Common myeloid progenitor, CD34-positive (primary cell): ENCODE data around the gene DOCK8.

ENCODE experiments used
- CTCF ChIA-PET: fragments of 350-600 bp; sonication (Branson Sonifier 250); formaldehyde crosslinking; loops from one replicate; lab custom pipeline; 2021; ENCODE audit warnings: antibody characterized with exemption; lab: Charles Lee
- POLR2A ChIA-PET: fragments of 350-600 bp; sonication (Branson Sonifier 250); formaldehyde crosslinking; loops from one replicate; lab custom pipeline; 2021; ENCODE audit warnings: antibody characterized with exemption; lab: Charles Lee
- DNase-seq, 3 donors: peaks; one replicate each; pipeline versions ENCODE4 v3.0.0 to v3.0.0-alpha.2; 2013
- H3K27ac ChIP-seq, 2 experiments: 1 replicate in 1 of 2; 2 replicates in 1 of 2; pipeline ENCODE4 v1.7.0; 2013; ENCODE audit warnings: inconsistent platforms in 2 of 2, low read length in 2 of 2, mild to moderate bottlenecking in 2 of 2, low read depth in 1 of 2, moderate library complexity in 1 of 2; ENCODE audit not compliant: severe bottlenecking in 2 of 2, insufficient read depth in 1 of 2, poor library complexity in 1 of 2
- H3K27me3 ChIP-seq, 5 experiments: replicated peaks in 2 of 5; 1 replicate in 3 of 5; 2 replicates in 2 of 5; pipeline versions ENCODE4 v1.6.1 to v1.7.0; 2013; ENCODE audit warnings: low read length in 4 of 5, mild to moderate bottlenecking in 2 of 5, moderate library complexity in 2 of 5, inconsistent platforms in 1 of 5; ENCODE audit not compliant: insufficient read depth in 5 of 5, control insufficient read depth in 4 of 5
- H3K36me3 ChIP-seq, 4 experiments: 1 replicate in 2 of 4; 2 replicates in 2 of 4; pipeline versions ENCODE4 v1.6.1 to v1.7.0; 2013; ENCODE audit warnings: low read length in 3 of 4, control low read depth in 1 of 4, mild to moderate bottlenecking in 1 of 4; ENCODE audit not compliant: control insufficient read depth in 4 of 4, insufficient read depth in 4 of 4
- H3K4me1 ChIP-seq, 4 experiments: 1 replicate in 3 of 4; 2 replicates in 1 of 4; pipeline versions ENCODE4 v1.6.1 to v1.7.1; 2013; ENCODE audit warnings: low read length in 3 of 4, mild to moderate bottlenecking in 3 of 4, control low read depth in 1 of 4, inconsistent platforms in 1 of 4, moderate library complexity in 1 of 4; ENCODE audit not compliant: control insufficient read depth in 4 of 4, insufficient read depth in 4 of 4; ENCODE audit errors: control extremely low read depth in 1 of 4
- H3K4me3 ChIP-seq, 7 experiments: 1 replicate in 4 of 7; 2 replicates in 3 of 7; pipeline versions ENCODE4 v1.5.1 to v1.7.0; 2013; ENCODE audit warnings: mild to moderate bottlenecking in 7 of 7, low read length in 6 of 7, moderate library complexity in 6 of 7, inconsistent platforms in 2 of 7, low read depth in 2 of 7, control low read depth in 1 of 7; ENCODE audit not compliant: insufficient read depth in 4 of 7, control insufficient read depth in 1 of 7; ENCODE audit errors: extremely low read depth in 1 of 7
- H3K9me3 ChIP-seq, 5 experiments: 1 replicate in 4 of 5; 2 replicates in 1 of 5; pipeline versions ENCODE4 v1.6.1 to v1.7.1; 2013; ENCODE audit warnings: low read length in 4 of 5, mild to moderate bottlenecking in 2 of 5, inconsistent platforms in 1 of 5, low read depth in 1 of 5, moderate library complexity in 1 of 5; ENCODE audit not compliant: control insufficient read depth in 4 of 5, insufficient read depth in 2 of 5; ENCODE audit errors: control extremely low read depth in 1 of 5
- WGBS: methylation state at CpG from one replicate; pipeline ENCODE4 v1.1.5; 2013; ENCODE audit not compliant: insufficient coverage; 5-methylcytosine and 5-hydroxymethylcytosine counted together

Gene DOCK8

DNA sequence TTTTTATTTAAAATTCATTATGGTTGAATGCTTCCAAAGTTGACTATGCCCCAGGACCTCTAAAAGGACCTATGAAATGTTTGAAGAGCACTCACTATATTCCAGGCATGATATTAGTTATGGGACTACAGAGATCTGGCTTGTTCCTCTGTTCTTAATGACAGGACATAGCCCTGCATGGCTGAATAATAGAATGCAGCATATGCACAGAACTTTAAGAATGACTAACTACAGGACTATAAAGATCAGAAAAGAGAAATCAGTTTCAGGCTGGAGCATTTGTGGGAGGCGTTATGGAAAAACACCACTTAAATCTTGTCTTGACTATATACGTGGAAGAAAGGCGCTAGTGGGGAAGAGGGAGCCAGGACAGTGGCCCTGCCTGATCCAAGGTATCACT is 239.2 kb downstream of the DOCK8 start:
- peaks cover 34 to 83% (median 67%) of the 10 kb centered on the region in 4 experiments for H3K36me3 ChIP-seq
- CTCF ChIA-PET: no interaction called here
- no peak overlapping the region for H3K4me3 ChIP-seq

DNA sequence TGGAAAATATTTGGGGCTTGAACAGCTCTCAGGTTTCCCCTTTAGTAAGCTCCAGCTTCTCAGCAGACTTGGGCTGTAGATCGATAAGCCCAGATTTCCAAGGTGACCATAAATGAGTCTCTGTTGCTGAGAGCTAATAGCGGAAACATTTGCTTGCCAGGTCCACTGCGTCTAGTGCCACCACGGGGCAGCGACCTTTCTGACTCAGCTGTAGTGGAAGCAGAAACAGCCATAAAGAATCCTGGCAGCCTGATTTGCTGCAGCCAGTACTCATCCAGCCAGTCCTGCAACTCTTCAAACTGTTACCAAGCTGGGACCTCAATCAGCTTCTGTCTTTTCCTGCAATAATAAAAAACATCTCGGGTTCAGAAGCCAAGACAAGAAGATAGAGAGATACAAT is 241.7 kb downstream of the DOCK8 start:
- H3K36me3 ChIP-seq: peaks cover 24 to 80% (median 58%) of the 10 kb centered on the region in 4 experiments
- no peak for DNase-seq
- H3K9me3 ChIP-seq: no peaks in the 10 kb centered on the region
- no peaks in the 10 kb centered on the region for H3K27me3 ChIP-seq
- H3K27ac ChIP-seq: no peak overlapping the region
- ChIA-PET POLR2A (no interaction called here), CTCF (interaction anchor here (0.5 to 0.7 kb wide), 2 partner anchors 54 to 118 kb away, joined by 3 read pairs; no protein-coding TSS in a partner anchor)
- H3K4me1 ChIP-seq: no peaks in the 10 kb centered on the region
- no peak overlapping the region for H3K4me3 ChIP-seq
- WGBS: 94% methylated on average over 6 of the region's 6 CpGs

More for the DNA sequence above, 239.2 kb downstream of the DOCK8 start:
- H3K9me3 ChIP-seq: no peaks in the 10 kb centered on the region
- POLR2A ChIA-PET: no interaction called here
- no peaks in the 10 kb centered on the region for H3K4me1 ChIP-seq
- DNase-seq: no peak
- H3K27ac ChIP-seq: no peak overlapping the region
- H3K27me3 ChIP-seq: no peaks in the 10 kb centered on the region
- 100% methylated on average over 3 of the region's 3 CpGs for WGBS

DNA sequence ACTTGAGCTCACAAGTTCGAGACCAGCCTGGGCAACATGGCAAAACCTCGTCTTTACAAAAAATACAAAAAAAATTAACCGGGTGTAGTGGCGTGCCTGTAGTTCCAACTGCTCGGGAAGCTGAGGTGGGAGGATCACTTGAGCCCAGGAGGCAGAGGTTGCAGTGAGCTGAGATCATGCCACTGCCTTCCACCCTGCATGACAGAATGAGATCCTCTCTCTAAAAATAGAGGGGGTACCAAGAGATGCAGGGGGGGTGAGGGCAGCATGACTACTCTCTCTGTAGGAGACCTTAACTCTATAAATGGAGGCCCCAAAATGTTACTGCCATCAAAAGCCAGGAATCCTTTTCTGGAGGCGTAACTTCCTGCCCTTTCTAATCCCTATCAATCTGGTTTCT is 243.9 kb downstream of the DOCK8 start:
- WGBS: 100% methylated on average over 6 of the region's 6 CpGs
- POLR2A ChIA-PET: no interaction called here

DNA sequence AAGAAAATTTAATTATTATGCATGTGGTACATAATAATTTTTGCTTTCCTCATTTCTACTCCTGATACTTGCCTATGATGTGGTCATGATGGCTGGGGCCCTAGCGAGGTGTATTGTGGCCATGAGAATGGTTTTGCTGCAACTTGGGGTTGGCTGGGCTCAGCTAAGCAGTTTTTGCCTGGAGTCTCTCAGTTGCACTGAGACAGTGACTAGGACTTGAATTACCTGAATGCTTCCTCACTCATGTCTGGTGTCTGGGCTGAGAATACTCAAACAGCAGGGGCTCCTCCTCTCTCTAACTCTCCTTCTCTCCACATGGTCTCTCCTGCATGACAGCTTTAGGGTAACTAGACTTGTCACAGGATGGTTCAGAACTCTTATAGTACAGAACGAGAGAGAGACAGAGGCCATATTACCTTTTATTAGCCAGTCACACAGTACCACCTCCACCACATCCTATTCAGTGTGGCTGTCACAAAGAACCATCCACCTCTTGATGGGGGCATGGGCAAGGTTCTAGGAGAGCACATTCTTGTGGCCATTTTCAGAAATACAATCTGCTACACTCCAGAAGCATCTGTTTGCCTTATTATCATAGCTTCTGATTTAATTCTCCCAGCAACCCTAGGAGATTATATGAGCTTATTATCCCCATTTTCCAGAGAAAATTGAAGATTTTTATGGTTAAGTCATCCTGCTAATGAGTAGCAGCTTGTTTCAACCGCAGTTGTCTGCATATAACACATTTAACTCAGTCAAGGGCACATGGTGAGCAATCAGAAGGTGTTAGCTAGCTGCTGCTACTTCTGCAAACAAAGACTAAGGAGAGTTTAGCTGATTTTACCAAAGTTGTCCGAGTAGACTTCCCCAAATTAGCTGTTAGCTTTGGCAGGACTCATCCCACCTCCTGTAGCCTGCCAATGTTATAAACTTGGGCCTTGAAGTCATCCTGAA is 245.1 kb downstream of the DOCK8 start:
- Histone ChIP-seq H3K9me3 (no peaks in the 10 kb centered on the region), H3K4me1 (no peaks in the 10 kb centered on the region), H3K36me3 (peaks cover 28 to 87% (median 61%) of the 10 kb centered on the region in 4 experiments), H3K27ac (no peak overlapping the region), H3K27me3 (no peaks in the 10 kb centered on the region), H3K4me3 (no peak overlapping the region)
- POLR2A ChIA-PET: no interaction called here
- 90% methylated on average over 2 of the region's 4 CpGs for WGBS
- CTCF ChIA-PET: interaction anchor here (0.7 to 2.5 kb wide), 2 partner anchors 9 to 13 kb away, joined by 3 to 8 read pairs; no protein-coding TSS in a partner anchor
- DNase-seq: no peak

More for the DNA sequence above, 243.9 kb downstream of the DOCK8 start:
- no peak overlapping the region for H3K4me3 ChIP-seq
- no peaks in the 10 kb centered on the region for H3K9me3 ChIP-seq
- CTCF ChIA-PET: interaction anchor here (1.7 to 2.5 kb wide), 2 partner anchors 10 to 12 kb away, joined by 3 to 8 read pairs; no protein-coding TSS in a partner anchor
- H3K36me3 ChIP-seq: peaks cover 28 to 84% (median 57%) of the 10 kb centered on the region in 4 experiments
- no peaks in the 10 kb centered on the region for H3K27me3 ChIP-seq
- DNase-seq: no peak
- no peaks in the 10 kb centered on the region for H3K4me1 ChIP-seq
- H3K27ac ChIP-seq: no peak overlapping the region

DNA sequence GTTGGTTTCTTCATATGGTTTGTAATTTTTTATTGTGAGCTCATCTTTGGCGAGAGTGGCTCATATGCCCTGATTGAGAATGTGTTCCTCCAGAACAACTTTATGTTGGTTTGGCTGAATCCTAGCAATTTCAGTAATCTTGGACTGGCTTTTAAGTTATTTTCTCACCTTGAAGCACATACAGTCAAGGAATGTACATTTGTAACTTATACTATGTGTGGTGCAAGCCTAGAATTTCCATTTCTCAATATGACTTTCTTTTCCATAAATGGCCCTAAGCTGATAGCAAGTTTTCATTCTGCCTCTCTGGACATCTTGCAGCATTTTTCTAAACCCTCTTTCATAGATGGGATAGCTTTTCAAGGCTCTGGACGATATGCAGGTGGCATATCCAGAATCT is 247.5 kb downstream of the DOCK8 start:
- WGBS: 94% methylated on average over 2 of the region's 2 CpGs
- Histone ChIP-seq H3K9me3 (no peaks in the 10 kb centered on the region), H3K4me3 (no peak overlapping the region), H3K36me3 (peaks cover 25 to 75% (median 51%) of the 10 kb centered on the region in 4 experiments), H3K4me1 (no peaks in the 10 kb centered on the region), H3K27me3 (no peaks in the 10 kb centered on the region), H3K27ac (no peak overlapping the region)
- CTCF ChIA-PET: no interaction called here
- POLR2A ChIA-PET: no interaction called here
- DNase-seq: no peak

DNA sequence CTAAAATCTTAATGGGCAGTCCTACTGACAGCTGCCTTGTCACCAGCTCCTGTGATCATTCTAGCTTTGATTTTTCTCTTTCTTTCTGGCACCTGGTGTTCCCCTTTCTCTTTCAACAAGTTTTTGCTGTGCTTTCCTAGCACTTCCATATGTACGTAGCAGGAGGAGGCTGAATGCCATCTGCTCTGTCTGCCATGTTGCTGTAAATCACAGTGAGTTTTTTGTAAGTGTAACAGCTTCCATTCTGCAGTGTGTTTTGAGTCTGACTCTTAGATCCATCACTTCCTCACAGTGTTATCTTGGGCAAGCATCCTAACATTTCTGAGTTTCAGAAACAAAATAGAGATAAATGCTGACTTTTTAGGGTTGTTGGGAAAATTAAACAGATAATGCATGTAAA is 247.9 kb downstream of the DOCK8 start:
- Histone ChIP-seq H3K27ac (no peak overlapping the region), H3K36me3 (peaks cover 22 to 70% (median 46%) of the 10 kb centered on the region in 4 experiments), H3K4me1 (no peaks in the 10 kb centered on the region), H3K9me3 (no peaks in the 10 kb centered on the region), H3K4me3 (no peak overlapping the region), H3K27me3 (no peaks in the 10 kb centered on the region)
- DNase-seq: no peak
- WGBS: 100% methylated on average over 1 of the region's 1 CpG
- ChIA-PET POLR2A (no interaction called here), CTCF (interaction anchor here (0.5 kb wide), 1 partner anchor 353 kb away, joined by 3 read pairs; no protein-coding TSS in a partner anchor)
